HG03095 (cell line): ENCODE results near the gene TCIRG1.
"Not testable (repeated sequence)": the region's sequence is repeated elsewhere in the genome, so short reads cannot be mapped to it uniquely, and the experiment has no call there.

Source experiments
- ATAC-seq: cut with Tn5 transposase; IDR thresholded peaks from one replicate; pipeline ENCODE4 v1.9.1; 2021; ENCODE audit warnings: moderate library complexity; ENCODE audit not compliant: unreplicated experiment

Gene TCIRG1

DNA sequence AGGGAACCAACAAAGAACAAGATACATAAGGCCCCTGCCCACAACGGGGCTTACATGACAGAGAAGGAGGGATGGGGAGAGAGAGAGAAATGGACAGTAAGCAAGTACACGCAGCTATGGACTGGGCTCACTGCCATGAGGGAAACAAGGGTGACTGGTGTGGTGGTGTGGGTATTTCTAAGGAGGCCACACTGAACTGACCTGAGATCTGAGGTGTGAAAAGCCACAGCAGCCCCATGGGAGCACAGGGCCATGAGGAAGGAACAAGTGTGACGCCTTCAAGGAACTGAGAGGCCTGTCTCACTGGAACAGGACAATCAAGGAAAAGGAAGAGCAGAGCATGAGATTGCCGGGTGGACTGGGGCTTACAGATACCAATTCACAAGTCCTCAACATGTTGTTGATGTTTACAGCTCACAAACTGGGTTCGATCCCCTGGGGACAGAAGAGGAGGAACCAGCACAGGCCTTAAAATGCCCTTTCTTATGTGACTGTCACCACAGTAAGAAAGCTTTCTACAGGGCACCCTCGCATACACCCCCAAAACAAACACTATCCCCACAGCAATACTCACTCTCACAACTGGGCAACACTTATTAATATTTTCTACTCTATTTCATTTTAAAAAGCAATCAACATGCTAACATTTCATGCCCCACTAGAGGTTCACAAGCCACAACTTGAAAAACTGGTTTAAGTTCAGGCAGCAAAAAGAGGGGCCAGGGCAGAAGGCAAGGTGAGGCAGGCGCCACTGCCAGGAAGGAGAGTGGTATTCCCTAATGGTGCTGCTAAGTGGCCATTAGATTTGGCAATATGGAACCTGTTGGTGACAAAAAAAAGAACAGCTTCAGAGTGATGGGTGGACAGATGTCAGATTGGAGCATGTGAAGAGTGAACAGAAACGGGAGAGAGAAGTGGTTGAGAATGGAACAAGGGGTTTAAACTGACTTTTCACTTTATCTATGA lies 39.1 kb downstream of the TCIRG1 start:
- ATAC-seq = no peak

DNA sequence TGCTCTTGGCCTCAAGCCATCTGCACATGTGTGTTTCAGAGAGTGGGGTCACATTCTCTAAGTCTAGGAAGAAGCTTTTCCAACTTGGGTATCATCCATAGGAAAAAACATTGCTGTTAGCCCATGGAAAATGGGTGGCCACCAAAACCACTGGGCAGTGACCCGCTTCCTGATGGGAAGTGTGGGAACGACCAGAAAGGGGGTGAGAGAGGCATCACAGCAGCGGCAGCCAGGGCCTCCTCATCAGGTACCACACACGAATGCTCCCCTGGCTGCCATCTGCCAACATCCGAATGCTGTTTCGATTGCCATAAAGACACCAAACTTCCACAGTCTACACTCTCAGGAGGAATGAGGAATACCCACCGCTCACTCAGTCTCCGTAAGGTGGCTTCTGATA lies 42.0 kb downstream of the TCIRG1 start:
- ATAC-seq = no peak

DNA sequence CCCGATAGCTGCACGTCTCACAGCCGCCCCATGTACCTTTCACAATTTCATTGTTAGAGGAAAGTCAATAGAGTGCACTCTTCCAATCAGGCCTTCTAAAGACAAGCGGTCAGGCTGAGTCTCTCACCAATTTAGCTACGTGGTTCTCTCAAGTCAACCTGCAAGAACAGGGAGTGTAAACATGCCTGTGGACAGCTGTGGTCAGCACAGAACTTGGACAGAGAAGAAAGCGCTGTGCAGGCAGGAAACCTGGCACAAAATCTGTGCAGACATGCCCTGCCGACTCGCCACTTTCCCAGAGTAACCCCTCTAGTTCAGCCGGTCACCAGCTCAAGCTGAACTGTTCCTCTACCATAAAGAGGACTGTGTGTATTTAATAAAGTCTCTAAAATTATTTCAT lies 42.9 kb downstream of the TCIRG1 start:
- no peak for ATAC-seq

DNA sequence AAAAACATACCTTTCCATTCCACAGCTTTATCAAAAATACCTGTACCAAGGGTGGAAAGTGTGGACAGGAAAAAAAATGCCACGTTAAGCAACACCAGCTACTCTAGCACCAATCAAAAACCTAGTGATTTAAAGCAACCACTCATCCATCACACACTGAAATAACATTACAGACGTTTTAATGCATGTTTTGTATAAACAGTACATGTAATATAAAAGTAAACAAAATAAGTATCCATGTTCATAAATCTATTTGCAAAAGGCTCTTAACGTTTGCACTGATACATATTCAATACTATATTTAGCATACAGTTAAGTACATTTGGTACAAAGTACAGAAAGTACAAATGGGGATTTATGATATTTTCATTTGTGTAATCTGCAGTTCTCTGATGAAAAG lies 43.7 kb downstream of the TCIRG1 start:
- no peak for ATAC-seq

DNA sequence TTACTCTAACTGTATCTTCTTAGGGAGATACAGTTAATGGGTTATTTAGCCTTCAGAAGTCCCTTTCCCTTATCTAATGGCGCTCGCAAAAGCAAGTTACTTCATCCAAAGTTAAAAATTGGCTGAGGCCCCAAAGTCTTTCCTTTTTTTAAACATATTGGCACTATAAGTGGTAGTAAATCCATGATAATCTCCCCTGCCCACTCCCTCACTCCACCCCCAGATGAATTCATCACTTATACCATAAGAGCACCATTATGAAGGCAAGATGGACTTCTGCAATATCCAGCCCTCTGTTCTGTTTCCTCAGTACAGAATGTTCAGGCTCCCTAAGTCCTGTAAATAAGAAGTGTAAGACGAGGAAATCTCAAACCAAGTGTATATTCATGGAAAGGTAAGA lies 44.7 kb downstream of the TCIRG1 start:
- ATAC-seq = no peak

DNA sequence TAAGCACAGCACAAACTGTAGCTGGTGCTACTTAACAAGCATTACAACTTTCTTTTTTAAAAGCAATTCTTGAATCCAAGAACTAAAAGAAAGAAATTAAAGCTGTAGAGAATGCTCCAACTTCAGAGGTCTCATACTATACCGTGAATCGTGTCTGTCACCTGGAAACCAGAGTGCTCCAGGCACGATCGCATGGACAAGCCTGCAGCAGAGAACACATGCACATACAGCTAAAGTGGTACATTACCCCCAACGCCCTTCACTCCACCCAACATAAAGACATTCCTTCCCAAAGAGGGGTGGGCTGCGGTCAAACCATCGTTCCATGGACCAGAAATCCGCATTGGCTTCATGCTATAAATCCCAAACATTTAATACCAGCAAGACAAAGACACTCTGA lies 50.9 kb downstream of the TCIRG1 start:
- no peak for ATAC-seq

DNA sequence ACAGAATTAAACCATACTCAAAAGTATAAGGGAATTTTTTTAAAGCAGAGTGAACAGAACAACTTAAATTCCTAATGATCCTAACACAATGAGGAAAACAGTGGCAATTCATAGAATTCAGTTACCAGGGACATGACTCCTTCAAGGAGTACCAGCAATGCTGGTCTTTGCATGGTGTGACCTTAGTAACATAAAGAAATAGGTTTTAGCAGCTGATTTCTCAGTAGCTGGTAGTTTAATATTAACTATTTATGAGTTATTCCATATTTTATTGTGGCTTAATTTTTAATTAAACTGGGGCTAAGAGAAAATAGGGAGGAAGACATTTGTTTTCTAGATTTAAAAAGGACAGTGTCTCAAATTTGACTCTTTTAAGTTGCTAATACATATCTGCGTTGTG lies 51.5 kb downstream of the TCIRG1 start:
- ATAC-seq = no peak

DNA sequence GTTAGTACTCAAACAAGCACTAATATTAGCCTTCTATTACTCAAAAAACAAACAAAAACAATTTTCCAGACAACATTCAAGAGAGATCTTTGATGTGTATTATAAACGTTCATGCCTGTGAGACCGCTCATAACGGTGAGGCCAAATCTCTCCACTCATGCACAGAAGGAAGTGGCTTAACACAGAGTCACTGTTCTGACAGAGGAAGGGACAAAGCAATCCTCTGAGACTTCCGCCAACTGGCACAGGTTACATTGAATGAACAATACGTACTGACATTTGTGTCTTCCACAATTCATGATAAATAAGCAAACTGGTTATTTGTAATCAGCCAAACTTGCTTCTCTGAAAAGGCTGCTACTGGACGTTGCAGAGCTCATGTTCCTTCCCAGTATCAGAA lies 51.9 kb downstream of the TCIRG1 start:
- ATAC-seq = no peak

DNA sequence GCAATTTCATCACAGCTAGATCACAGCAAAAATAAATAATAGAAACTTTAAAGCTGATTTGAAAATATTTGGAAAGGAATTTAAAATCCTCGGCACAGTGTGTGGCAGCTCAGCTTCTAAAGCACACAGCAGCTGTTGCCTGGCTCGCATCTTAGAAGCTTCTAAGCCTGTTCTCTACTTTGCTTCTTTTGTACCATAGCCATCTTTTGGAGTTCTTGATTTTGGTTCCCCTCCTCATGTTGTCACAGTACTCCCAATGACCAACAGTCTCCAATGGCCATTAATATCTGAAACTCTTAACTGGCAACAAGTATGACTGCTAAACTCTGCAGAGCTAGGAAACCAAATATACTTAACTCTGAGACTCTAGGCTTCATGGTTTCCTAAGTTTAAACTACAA lies 53.6 kb downstream of the TCIRG1 start:
- ATAC-seq = no peak

DNA sequence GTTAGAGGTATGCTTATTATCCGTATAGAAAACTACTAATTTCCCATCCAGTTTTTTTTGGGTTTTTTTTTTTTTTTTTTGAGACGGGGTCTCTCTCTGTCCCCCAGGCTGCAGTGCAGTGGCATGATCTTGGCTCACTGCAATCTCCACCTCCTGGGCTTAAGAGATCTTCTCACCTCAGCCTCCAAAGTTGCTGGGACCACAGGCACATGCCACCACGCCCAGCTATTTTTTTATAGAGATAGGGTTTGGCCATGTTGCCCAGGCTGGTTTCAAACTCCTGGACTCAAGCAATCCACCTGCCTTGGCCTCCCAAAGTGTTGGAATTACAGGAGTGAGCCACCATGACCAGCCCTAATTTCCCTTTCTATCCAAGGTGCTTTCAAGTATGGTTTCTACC lies 54.1 kb downstream of the TCIRG1 start:
- not testable (repeated sequence) for ATAC-seq

DNA sequence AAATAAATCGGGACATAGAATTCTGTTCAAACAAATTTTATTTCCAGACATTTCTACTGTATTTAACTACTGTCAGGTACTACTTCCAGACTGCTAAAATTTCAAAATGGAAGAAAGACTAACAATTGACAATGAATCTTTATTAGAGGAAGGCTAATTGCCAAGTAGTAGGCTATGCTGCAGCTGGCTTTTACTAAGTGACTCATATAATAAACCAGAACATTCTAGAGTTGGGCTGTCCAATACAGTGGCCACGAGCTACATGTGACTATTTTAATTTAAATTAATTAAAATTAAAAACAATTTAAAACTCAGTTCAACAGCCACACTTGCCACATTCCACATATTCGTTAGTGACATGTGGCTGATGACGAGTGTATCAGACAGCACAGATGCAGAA lies 54.7 kb downstream of the TCIRG1 start:
- no peak for ATAC-seq

DNA sequence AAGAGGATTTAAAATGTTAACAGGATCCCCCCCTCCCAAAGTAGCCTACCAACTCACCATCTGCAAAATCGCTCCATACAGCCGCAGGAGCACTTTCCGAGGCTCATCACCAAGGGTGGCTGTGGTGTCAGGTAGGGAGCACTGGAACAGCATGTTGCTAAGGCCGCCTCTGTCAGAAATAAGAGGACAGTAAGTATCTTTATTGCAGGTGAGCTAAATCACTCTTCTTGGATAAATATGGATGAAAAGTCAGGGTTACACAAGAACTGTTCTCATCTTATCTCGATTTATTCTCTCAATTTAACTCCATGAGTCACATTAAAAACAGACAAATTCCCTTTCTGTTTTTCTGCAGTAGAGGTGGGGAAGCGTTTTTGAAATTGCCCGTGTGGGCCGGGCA lies 58.1 kb downstream of the TCIRG1 start:
- ATAC-seq = no peak

DNA sequence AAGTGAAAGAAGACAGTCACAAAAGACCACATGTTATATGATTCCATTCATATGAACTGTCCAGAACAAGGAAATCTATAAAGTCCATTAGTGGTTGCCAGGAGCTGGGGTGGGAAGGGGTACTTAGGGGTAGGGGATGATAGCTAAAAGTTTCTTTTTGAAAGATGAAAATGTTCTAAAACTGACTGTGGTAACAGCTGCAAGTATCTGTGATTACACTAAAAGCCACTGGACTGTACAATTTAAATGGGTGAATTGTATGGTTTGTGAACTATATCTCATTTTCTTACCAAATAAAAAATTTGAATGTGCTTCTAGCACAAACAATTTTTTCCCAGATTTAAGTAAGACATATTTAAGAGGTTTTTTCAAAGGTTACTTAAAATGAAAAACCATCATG lies 60.2 kb downstream of the TCIRG1 start:
- ATAC-seq = no peak

DNA sequence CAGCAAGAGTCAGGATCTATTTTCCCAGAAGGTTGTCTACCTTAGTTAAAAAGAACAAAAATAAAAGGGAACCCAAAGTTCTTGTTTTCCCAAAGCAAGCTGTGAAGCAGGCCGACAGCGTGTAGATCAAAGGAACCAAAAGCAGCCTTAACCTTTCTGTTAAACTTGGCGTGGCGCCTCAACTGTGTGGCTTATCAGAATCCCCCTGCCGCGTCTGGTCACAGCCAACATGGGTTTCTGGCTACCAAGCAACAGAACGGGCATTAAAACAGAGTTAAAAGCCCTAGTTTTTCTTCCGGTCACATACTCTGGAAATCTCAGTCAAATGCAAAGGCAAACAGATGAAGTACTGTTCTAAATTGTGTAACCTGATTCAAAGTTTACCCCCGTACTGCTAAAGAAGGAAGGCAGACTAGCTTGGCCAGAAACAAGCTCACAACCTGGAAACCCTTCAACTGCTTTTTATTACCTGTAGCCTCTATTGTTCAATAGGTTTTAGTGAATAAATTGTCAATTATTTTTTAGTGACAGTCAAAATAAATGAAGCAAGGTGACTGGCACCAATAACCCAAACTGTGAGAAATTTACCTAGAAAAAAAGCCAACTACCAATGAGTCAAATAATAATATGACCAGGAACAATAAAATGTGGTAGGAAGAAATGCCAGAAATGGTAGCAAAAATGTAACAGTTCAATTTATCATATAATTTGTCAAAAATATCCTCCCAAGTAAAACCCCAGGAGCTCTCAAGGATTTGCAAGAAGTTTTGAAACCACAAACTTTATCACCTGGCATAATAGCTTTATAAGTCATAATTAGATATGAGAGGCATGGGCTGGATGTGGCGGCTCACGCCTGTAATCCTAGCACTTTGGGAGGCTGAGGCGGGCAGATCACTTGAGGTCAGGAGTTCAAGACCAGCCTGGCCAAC lies 60.9 kb downstream of the TCIRG1 start:
- no peak for ATAC-seq
